Esophagus muscularis mucosa (tissue), 4 donors: ENCODE results near the gene NFASC.

Experiments
- EP300 ChIP-seq: sonication (generic); formaldehyde crosslinking; IDR thresholded peaks from one replicate; pipeline ENCODE4 v1.6.1; 2017; ENCODE audit warnings: antibody characterized with exemption
- POLR2A ChIP-seq: fragments of 450-650 bp; IDR thresholded peaks from one replicate; pipeline ENCODE4 v1.6.1; 2017; ENCODE audit warnings: antibody characterized with exemption, moderate library complexity, mild to moderate bottlenecking, low read depth
- POLR2AphosphoS5 ChIP-seq, 2 donors: sonication (generic); formaldehyde crosslinking; IDR thresholded peaks; one replicate each; pipeline ENCODE4 v1.6.1; 2017; ENCODE audit warnings: antibody characterized with exemption in 2 of 2
- TF ChIP-seq, protein P1 (sequence below), 3 experiments: fragments of 200-600 bp in 2 of 3; fragments of 450-650 bp in 1 of 3; sonication (generic) in 2 of 3; IDR thresholded peaks; one replicate each; pipeline ENCODE4 v1.5.1; 2017 to 2019; ENCODE audit warnings: antibody characterized with exemption in 3 of 3, mild to moderate bottlenecking in 2 of 3, moderate library complexity in 1 of 3

DNA sequence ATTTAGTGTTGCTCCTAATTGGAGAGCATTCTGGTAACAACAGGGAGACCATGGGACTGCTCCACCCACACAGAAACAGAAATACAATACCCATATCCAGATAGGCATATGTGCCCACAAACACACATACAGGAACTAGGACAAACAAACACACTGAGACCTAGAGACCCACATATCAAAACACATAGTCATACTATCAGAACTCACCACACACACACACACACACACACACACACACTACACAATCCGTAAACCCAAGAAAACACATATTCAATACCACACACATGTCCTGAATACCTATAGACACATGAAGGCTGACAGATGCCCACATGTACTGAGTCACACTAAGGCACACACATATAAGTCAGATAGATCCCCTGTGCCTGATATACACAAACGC is 3.5 kb upstream of the NFASC start:
- TF ChIP-seq, protein P1, sequence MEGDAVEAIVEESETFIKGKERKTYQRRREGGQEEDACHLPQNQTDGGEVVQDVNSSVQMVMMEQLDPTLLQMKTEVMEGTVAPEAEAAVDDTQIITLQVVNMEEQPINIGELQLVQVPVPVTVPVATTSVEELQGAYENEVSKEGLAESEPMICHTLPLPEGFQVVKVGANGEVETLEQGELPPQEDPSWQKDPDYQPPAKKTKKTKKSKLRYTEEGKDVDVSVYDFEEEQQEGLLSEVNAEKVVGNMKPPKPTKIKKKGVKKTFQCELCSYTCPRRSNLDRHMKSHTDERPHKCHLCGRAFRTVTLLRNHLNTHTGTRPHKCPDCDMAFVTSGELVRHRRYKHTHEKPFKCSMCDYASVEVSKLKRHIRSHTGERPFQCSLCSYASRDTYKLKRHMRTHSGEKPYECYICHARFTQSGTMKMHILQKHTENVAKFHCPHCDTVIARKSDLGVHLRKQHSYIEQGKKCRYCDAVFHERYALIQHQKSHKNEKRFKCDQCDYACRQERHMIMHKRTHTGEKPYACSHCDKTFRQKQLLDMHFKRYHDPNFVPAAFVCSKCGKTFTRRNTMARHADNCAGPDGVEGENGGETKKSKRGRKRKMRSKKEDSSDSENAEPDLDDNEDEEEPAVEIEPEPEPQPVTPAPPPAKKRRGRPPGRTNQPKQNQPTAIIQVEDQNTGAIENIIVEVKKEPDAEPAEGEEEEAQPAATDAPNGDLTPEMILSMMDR (IDR thresholded peaks at IDR 0.05), result no peak
- TF ChIP-seq EP300, result no peak
- no peak for TF ChIP-seq POLR2A
- no peak for TF ChIP-seq POLR2AphosphoS5 (IDR thresholded peaks at IDR 0.05)
